IMR-90 (cell line): ENCODE measurements around the gene STK25. TPM values are rescaled to one million over a fixed set of nuclear protein-coding genes. Genes with fewer than 3 reads are reported as not detected.

Experiments used
- ATAC-seq: fragments of 200-7000 bp; cut with Tn5 transposase; 2 replicates; pipeline ENCODE4 v1.9.1; 2020; ENCODE audit warnings: low read depth, mild to moderate bottlenecking, moderate library complexity
- BruUV-seq: library from RNA; stranded (reverse); fragments of 400-500 nt; replicated peaks from 2 replicates; lab custom pipeline; 2021; lab: Mats Ljungman, UMichigan
- CTCF ChIA-PET: fragments of 300-600 bp; formaldehyde crosslinking; extraction: SDS; loops from one replicate; lab custom pipeline; 2021; ENCODE audit warnings: antibody characterized with exemption; lab: Yijun Ruan, JAX
- POLR2A ChIA-PET: fragments of 300-600 bp; sonication (Branson Sonifier 250); formaldehyde crosslinking; loops from one replicate; lab custom pipeline; 2022; ENCODE audit warnings: antibody characterized with exemption; ENCODE audit not compliant: unreplicated experiment; lab: Charles Lee
- DNase-seq: peaks from one replicate; pipeline ENCODE4 v3.0.0; 2013
- H2AFZ ChIP-seq: replicated peaks from 2 replicates; pipeline ENCODE3; 2013; ENCODE audit warnings: low read length, mild to moderate bottlenecking; ENCODE audit not compliant: poor library complexity
- H2AK5ac ChIP-seq: 2 replicates; pipeline ENCODE4 v1.6.1; 2013; ENCODE audit warnings: low read depth, low read length, inconsistent platforms
- H2AK9ac ChIP-seq: replicated peaks from 2 replicates; pipeline ENCODE3; 2013; ENCODE audit warnings: mild to moderate bottlenecking, low read depth, low read length, moderate library complexity; ENCODE audit not compliant: poor library complexity
- H2BK120ac ChIP-seq: 2 replicates; pipeline ENCODE4 v1.6.1; 2013; ENCODE audit warnings: low read depth, low read length, inconsistent platforms
- H2BK15ac ChIP-seq: 3 replicates; pipeline ENCODE4 v1.6.1; 2013; ENCODE audit warnings: low read depth, low read length, inconsistent platforms
- H2BK20ac ChIP-seq: 2 replicates; pipeline ENCODE4 v1.6.1; 2013; ENCODE audit warnings: low read depth, mild to moderate bottlenecking, inconsistent platforms, low read length, moderate library complexity
- H2BK5ac ChIP-seq: 2 replicates; pipeline ENCODE4 v1.6.1; 2013; ENCODE audit warnings: mild to moderate bottlenecking, low read depth, low read length, inconsistent platforms; ENCODE audit not compliant: poor library complexity, severe bottlenecking
- H3K14ac ChIP-seq: replicated peaks from 2 replicates; pipeline ENCODE4 v1.6.1; 2013; ENCODE audit warnings: low read depth, low read length, inconsistent platforms
- H3K18ac ChIP-seq: 2 replicates; pipeline ENCODE4 v1.6.1; 2013; ENCODE audit warnings: low read depth, low read length, control low read depth
- H3K23ac ChIP-seq: 2 replicates; pipeline ENCODE4 v1.6.1; 2013; ENCODE audit warnings: low read depth, low read length, inconsistent platforms
- H3K27ac ChIP-seq: 2 replicates; pipeline ENCODE4 v1.5.1; 2013; ENCODE audit warnings: mild to moderate bottlenecking, control low read depth, low read length; ENCODE audit not compliant: insufficient read depth
- H3K27me3 ChIP-seq: 2 replicates; pipeline ENCODE4 v1.6.1; 2013; ENCODE audit warnings: low read length; ENCODE audit not compliant: control insufficient read depth, insufficient read depth
- H3K36me3 ChIP-seq: 2 replicates; pipeline ENCODE4 v1.6.1; 2013; ENCODE audit warnings: low read length, mixed read lengths; ENCODE audit not compliant: control insufficient read depth, insufficient read depth
- H3K4ac ChIP-seq: 2 replicates; pipeline ENCODE4 v1.6.1; 2013; ENCODE audit warnings: low read depth, low read length, inconsistent platforms
- H3K4me1 ChIP-seq: 2 replicates; pipeline ENCODE4 v1.6.1; 2013; ENCODE audit warnings: low read length, mixed read lengths; ENCODE audit not compliant: control insufficient read depth, insufficient read depth
- H3K4me2 ChIP-seq: 2 replicates; pipeline ENCODE4 v1.6.1; 2013; ENCODE audit warnings: low read depth, mild to moderate bottlenecking, control low read depth, low read length, moderate library complexity
- H3K4me3 ChIP-seq: 2 replicates; pipeline ENCODE4 v1.5.1; 2013; ENCODE audit warnings: low read depth, mild to moderate bottlenecking, control low read depth, low read length, moderate library complexity; ENCODE audit not compliant: insufficient read depth
- H3K56ac ChIP-seq: 2 replicates; pipeline ENCODE4 v1.6.1; 2013; ENCODE audit warnings: low read length, inconsistent platforms; ENCODE audit not compliant: insufficient read depth; ENCODE audit errors: extremely low read depth
- H3K79me1 ChIP-seq, 2 experiments: 2 replicates each; pipeline ENCODE4 v1.6.1; 2013; ENCODE audit warnings: low read length in 2 of 2, inconsistent platforms in 1 of 2, low read depth in 1 of 2
- H3K9ac ChIP-seq: 2 replicates; pipeline ENCODE4 v1.6.1; 2013; ENCODE audit warnings: low read depth, low read length, control low read depth
- H3K9me1 ChIP-seq: 2 replicates; pipeline ENCODE4 v1.6.1; 2013; ENCODE audit warnings: low read length, inconsistent platforms; ENCODE audit not compliant: insufficient read depth
- H3K9me3 ChIP-seq: 2 replicates; pipeline ENCODE4 v1.6.1; 2013; ENCODE audit warnings: low read length; ENCODE audit not compliant: control insufficient read depth, insufficient read depth
- H4K20me1 ChIP-seq: 2 replicates; pipeline ENCODE4 v1.6.1; 2013; ENCODE audit warnings: low read length, inconsistent platforms; ENCODE audit not compliant: insufficient read depth
- H4K5ac ChIP-seq: 2 replicates; pipeline ENCODE4 v1.6.1; 2013; ENCODE audit warnings: mild to moderate bottlenecking, low read depth, low read length, control low read depth
- H4K8ac ChIP-seq, 2 experiments: 2 replicates each; pipeline ENCODE4 v1.6.1; 2013; ENCODE audit warnings: low read depth in 2 of 2, low read length in 2 of 2, control low read depth in 1 of 2, inconsistent platforms in 1 of 2
- H4K91ac ChIP-seq: 2 replicates; pipeline ENCODE4 v1.6.1; 2013; ENCODE audit warnings: low read depth, low read length, inconsistent platforms; ENCODE audit not compliant: insufficient read depth
- CEBPB ChIP-seq: IDR thresholded peaks from 2 replicates; pipeline ENCODE4 v1.6.1; 2012; ENCODE audit warnings: low read depth, low read length, improper control_type of control experiment
- RCOR1 ChIP-seq: IDR thresholded peaks from 2 replicates; pipeline ENCODE4 v1.6.1; 2012; ENCODE audit warnings: mild to moderate bottlenecking, low read length, improper control_type of control experiment; ENCODE audit not compliant: insufficient replicate concordance
- WGBS, 2 experiments: methylation state at CpG; one replicate each; pipeline versions ENCODE4 v1.1.5 to v1.1.7; 2013; ENCODE audit warnings: missing lambda C conversion rate in 2 of 2; ENCODE audit not compliant: insufficient read length in 1 of 2; ENCODE audit errors: extremely low coverage in 2 of 2; 5-methylcytosine and 5-hydroxymethylcytosine counted together
- dilution Hi-C: fragments of 300-500 bp; cut with HindIII; formaldehyde crosslinking; loops from one replicate; pipeline ENCODE4 v1.14.3; 2018; ENCODE audit warnings: low sequenced_read_pairs; ENCODE audit not compliant: unreplicated experiment
- in situ Hi-C: fragments of 300-500 bp; cut with MboI; formaldehyde crosslinking; loops from 3 replicates; pipeline ENCODE4 v1.14.3; 2019; ENCODE audit warnings: low sequenced_read_pairs, inconsistent platforms, mixed read lengths
- intact Hi-C: fragments of 100-400 bp; cut with micrococcal nuclease; formaldehyde crosslinking; loops from 2 replicates; pipeline ENCODE4 v1.10.0; 2022
- polyA plus RNA-seq, 3 experiments: library from polyadenylated mRNA; depleted of rRNA; stranded (reverse); fragments of >200 nt; gene quantifications; 2 replicates each; pipeline ENCODE4 v1.2.3, GENCODE V29; 2012; ENCODE audit warnings: low replicate concordance in 1 of 3
- total RNA-seq: library from RNA; depleted of rRNA; stranded (reverse); fragments of >200 nt; gene quantifications from 2 replicates; pipeline ENCODE4 v1.2.3, GENCODE V29; 2012
- TF ChIP-seq, protein P1 (sequence below): conservative IDR thresholded peaks from 2 replicates; pipeline ENCODE4 v1.5.1; 2012; ENCODE audit warnings: mild to moderate bottlenecking, low read depth, low read length, improper control_type of control experiment

Gene STK25
- total and polyA plus RNA-seq, 2 of the 4 experiments (the other 2 are of a cell fraction): 258 to 392 TPM

DNA sequence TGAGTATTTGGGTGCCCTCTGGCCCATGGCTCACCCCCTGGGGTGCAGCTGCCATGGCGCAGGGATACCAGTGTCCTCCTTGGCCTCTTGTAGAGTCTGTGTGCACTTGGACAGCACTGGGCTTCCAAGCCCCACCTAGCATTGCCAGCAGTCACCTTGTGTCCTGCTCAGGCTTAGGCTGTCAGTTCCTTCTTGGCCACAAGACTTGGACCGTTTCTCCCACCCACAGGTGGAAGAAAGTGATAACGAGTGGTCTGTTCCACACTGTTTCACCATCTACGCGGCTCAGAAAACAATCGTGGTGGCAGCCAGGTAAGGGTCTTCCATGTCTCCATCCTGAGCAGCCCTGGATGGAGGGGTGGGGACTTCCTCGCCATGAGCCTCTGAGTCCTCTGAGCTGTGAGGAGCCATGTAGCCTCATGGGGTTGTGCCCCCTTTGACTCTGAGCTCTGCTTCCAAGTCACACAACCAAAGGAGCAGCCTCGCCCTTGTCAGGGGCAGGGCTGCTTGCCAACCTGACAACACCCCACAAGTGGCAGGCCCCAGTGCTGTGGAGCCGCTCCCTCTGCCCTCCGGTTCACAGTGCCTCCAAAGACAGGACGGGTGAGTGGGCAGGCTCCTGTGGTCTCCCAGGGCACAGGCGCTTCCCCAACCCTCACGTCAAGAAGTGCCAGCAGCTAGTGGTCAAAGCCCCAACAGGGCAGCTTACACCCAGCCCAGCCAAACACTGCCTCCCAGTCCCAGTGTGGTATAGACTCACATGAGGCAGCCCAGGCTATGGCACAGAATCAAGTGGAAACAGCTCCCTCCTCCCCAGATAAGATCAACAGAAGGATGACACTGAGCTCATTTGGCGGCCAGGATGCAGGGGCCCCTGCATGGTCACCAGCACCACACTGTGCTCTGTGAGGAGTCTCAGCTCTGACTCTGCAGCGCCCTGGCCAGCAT is 18.4 kb downstream of the STK25 start (continued):
- TF ChIP-seq, protein P1, sequence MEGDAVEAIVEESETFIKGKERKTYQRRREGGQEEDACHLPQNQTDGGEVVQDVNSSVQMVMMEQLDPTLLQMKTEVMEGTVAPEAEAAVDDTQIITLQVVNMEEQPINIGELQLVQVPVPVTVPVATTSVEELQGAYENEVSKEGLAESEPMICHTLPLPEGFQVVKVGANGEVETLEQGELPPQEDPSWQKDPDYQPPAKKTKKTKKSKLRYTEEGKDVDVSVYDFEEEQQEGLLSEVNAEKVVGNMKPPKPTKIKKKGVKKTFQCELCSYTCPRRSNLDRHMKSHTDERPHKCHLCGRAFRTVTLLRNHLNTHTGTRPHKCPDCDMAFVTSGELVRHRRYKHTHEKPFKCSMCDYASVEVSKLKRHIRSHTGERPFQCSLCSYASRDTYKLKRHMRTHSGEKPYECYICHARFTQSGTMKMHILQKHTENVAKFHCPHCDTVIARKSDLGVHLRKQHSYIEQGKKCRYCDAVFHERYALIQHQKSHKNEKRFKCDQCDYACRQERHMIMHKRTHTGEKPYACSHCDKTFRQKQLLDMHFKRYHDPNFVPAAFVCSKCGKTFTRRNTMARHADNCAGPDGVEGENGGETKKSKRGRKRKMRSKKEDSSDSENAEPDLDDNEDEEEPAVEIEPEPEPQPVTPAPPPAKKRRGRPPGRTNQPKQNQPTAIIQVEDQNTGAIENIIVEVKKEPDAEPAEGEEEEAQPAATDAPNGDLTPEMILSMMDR: no peak
- TF ChIP-seq RCOR1: no peak

DNA sequence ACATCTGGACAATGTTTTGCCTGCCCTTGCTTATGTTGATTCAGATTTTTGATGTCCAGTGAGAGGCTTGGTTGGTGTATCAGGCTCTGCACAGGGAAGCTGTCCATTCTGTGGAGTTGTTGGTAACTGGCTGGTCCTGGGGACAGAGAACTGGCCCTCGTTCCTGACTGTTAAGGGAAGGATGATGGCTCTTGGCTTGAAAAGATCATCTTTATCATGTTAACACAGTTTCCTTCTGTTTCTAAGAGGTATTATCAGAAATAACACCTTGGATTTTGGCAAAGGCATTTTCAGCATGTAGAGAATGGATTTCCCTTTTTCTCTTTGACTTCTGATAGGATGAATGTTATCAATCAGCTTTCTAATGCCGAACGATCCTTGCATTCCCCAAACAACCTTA is 19.3 kb downstream of the STK25 start:
- H4K5ac ChIP-seq: no peak overlapping the region
- H4K8ac ChIP-seq: no peak overlapping the region
- H2AK5ac ChIP-seq: no peak overlapping the region
- H3K27ac ChIP-seq: no peak overlapping the region
- H3K36me3 ChIP-seq: peaks cover 11% of the 10 kb centered on the region
- no peak overlapping the region for H2BK15ac ChIP-seq
- H2AFZ ChIP-seq: no peak overlapping the region
- 0 out of 2 replicates have a peak, but pooled peaks cover 2% of the 10 kb centered on the region for H3K4me1 ChIP-seq
- no peak overlapping the region for H3K14ac ChIP-seq
- no peaks in the 10 kb centered on the region for H3K9me3 ChIP-seq
- no peak for DNase-seq
- H4K20me1 ChIP-seq: peaks cover 3% of the 10 kb centered on the region; the same call in 1 of the 2 replicates
- in situ Hi-C loops (no loop called here), intact Hi-C loops (no loop called here), dilution Hi-C loops (no loop called here)
- no peak overlapping the region for H3K23ac ChIP-seq
- no peak overlapping the region for H2BK20ac ChIP-seq
- no peak for TF ChIP-seq CEBPB
- H3K79me1 ChIP-seq: peaks cover 0 to 2% of the 10 kb centered on the region in 2 experiments; a peak in 1 of 4 replicates
- H2AK9ac ChIP-seq: no peak overlapping the region
- no peak overlapping the region for H3K56ac ChIP-seq
- no peak overlapping the region for H2BK5ac ChIP-seq
- ChIA-PET POLR2A (no interaction called here), CTCF (no interaction called here)
- H3K9ac ChIP-seq: no peak overlapping the region
- no peaks in the 10 kb centered on the region for H3K27me3 ChIP-seq
- no CpG with 5 or more reads among the region's 3 CpGs for WGBS, 2 experiments
- no TSS peak for BruUV-seq
- no peak for ATAC-seq
- H3K18ac ChIP-seq: no peak overlapping the region
- no peak overlapping the region for H3K4me3 ChIP-seq
- H3K4ac ChIP-seq: no peak overlapping the region
- no peak overlapping the region for H3K4me2 ChIP-seq
- no peak overlapping the region for H2BK120ac ChIP-seq
- H4K91ac ChIP-seq: no peak overlapping the region
- peaks cover 22% of the 10 kb centered on the region; the same call in 1 of the 2 replicates for H3K9me1 ChIP-seq
